ENCODE results near the gene UMODL1. TPM values are rescaled to one million over a fixed set of nuclear protein-coding genes. Genes with fewer than 3 reads are reported as not detected.
A peak's percentile ranks its signal among the peaks of the same experiment; 100 is the strongest.

The UMODL1 gene
- total RNA-seq, 1 experiment from 2014 or later, result not detected

DNA sequence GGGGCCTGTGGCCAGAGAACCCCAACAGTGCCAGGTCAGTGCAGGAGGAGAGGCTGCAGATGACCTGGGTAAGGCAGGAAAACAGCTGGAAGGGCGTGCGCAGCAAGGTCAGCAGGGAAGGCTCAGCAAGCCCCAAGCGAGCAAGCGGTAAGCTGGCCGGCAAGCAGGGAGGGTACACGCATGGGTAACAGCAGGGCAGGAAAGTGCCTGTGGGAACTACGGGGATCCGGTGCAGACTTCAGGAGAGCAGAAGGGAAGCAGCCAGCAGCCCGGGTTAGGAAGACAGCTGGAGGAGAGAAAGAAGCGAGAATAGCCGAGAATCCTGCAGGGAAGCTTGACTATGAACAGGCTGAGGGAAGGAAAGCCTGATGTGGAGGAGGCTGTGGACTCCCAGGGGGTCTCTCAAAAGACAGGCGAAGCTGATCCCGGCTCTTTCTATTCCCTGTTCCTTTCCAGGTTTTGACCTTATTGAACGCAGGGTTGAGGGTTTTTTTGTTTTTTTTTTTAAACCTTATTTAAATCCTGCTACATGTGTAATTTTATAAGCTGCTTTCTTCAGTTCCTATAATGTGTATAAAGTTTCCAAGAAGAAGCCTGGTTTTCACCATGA, 20.9 kb downstream of the UMODL1 start:
- peaks cover 7 to 13% (median 9%) of the 10 kb centered on the region in 3 experiments; a peak in 6 of 7 replicates for H3K36me3 Mint-ChIP-seq (ENCODE audit: insufficient read depth in 1 of 3, low read depth in 3 of 3)
- H2BK5ac ChIP-seq (ENCODE audit: insufficient read length, low read length), result no peak overlapping the region
- TF ChIP-seq, protein P1, sequence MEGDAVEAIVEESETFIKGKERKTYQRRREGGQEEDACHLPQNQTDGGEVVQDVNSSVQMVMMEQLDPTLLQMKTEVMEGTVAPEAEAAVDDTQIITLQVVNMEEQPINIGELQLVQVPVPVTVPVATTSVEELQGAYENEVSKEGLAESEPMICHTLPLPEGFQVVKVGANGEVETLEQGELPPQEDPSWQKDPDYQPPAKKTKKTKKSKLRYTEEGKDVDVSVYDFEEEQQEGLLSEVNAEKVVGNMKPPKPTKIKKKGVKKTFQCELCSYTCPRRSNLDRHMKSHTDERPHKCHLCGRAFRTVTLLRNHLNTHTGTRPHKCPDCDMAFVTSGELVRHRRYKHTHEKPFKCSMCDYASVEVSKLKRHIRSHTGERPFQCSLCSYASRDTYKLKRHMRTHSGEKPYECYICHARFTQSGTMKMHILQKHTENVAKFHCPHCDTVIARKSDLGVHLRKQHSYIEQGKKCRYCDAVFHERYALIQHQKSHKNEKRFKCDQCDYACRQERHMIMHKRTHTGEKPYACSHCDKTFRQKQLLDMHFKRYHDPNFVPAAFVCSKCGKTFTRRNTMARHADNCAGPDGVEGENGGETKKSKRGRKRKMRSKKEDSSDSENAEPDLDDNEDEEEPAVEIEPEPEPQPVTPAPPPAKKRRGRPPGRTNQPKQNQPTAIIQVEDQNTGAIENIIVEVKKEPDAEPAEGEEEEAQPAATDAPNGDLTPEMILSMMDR (conservative IDR thresholded peaks at IDR 0.05), result no peak
- H3K23me2 ChIP-seq (ENCODE audit: insufficient read length, low read depth, low read length, poor library complexity, severe bottlenecking), result no peaks in the 10 kb centered on the region
- H3K27me3 ChIP-seq (ENCODE audit: insufficient read depth, low read length), result no peaks in the 10 kb centered on the region
- no peak overlapping the region for H4K91ac ChIP-seq (ENCODE audit: insufficient read length, low read depth, low read length)
- no peak overlapping the region for H3K4ac ChIP-seq (ENCODE audit: low read depth, low read length)
- H2BK20ac ChIP-seq (ENCODE audit: low read depth, low read length, poor library complexity, severe bottlenecking), result no peak overlapping the region
- peaks cover 15 to 17% of the 10 kb centered on the region in 2 experiments for H3K4me1 Mint-ChIP-seq
- H2AK5ac ChIP-seq (ENCODE audit: insufficient read length, low read length), result no peak overlapping the region
- no CpG with 5 or more reads among the region's 14 CpGs for WGBS (ENCODE audit: extremely low coverage, insufficient read length, low lambda C conversion rate)
- peaks cover 12 to 16% of the 10 kb centered on the region in 2 experiments for H3K9me3 Mint-ChIP-seq
- H3K27ac Mint-ChIP-seq, result peak overlapping the region in 1 of 3 experiments; percentile 8; a peak in 2 of 7 replicates
- no peak overlapping the region for H3K27ac ChIP-seq (ENCODE audit: insufficient read length, low read depth, low read length)
- no peak overlapping the region for H2BK120ac ChIP-seq (ENCODE audit: low read depth, low read length, poor library complexity, severe bottlenecking)
- H4K20me1 ChIP-seq (ENCODE audit: control insufficient read depth, insufficient read depth, insufficient read length), result no peaks in the 10 kb centered on the region
- peak overlapping the region; percentile 17 to 53; a peak in 4 of 5 replicates for H3K4me3 Mint-ChIP-seq
- no peak overlapping the region for H2AFZ ChIP-seq (ENCODE audit: low read length)
- no peak overlapping the region for H3K9ac ChIP-seq (ENCODE audit: extremely low read depth, insufficient read length, low read length)
- peak overlapping the region; percentile 15 for H3K4me2 ChIP-seq (ENCODE audit: insufficient read depth, insufficient read length, low read length)
- H3K27me3 Mint-ChIP-seq (ENCODE audit: low read depth), result peaks cover 25% of the 10 kb centered on the region
- H2BK12ac ChIP-seq (ENCODE audit: insufficient read length, low read depth, low read length), result no peak overlapping the region
- H3K14ac ChIP-seq (ENCODE audit: insufficient read depth, low read length), result no peak overlapping the region
- no peak overlapping the region for H3K18ac ChIP-seq (ENCODE audit: insufficient read length, low read depth, low read length)
- no peaks in the 10 kb centered on the region for H3K4me1 ChIP-seq (ENCODE audit: insufficient read depth, low read length)
- no peak overlapping the region for H4K5ac ChIP-seq (ENCODE audit: insufficient read length, low read depth, low read length)
- no peak overlapping the region for H2BK15ac ChIP-seq (ENCODE audit: low read depth, low read length)
- no peak overlapping the region for H3T11ph ChIP-seq (ENCODE audit: low read length)
- no peak overlapping the region for H3K56ac ChIP-seq (ENCODE audit: insufficient read length, low read depth, low read length)
- no peaks in the 10 kb centered on the region for H3K9me3 ChIP-seq (ENCODE audit: control insufficient read depth, low read depth, low read length)
- peak; percentile 44 for DNase-seq
- no peaks in the 10 kb centered on the region for H3K79me2 ChIP-seq (ENCODE audit: insufficient read depth, low read length)
- H4K8ac ChIP-seq (replicated peaks; ENCODE audit: insufficient read length, low read depth, low read length), result no peak overlapping the region
- H3K23ac ChIP-seq (ENCODE audit: insufficient read length, low read depth, low read length), result no peak overlapping the region
- no peaks in the 10 kb centered on the region for H3K79me1 ChIP-seq (ENCODE audit: insufficient read depth, low read depth, low read length, poor library complexity, severe bottlenecking)
